GM12878 (cell line): ENCODE data around the gene AP3S1.

Experiments used
- CEBPB ChIP-seq, 2 experiments: fragments of 150-350 bp in 1 of 2; IDR thresholded peaks; 2 replicates each; pipeline ENCODE4 v1.6.1; 2012 to 2014; ENCODE audit warnings: low read depth in 2 of 2, low read length in 2 of 2, borderline replicate concordance in 1 of 2, inconsistent platforms in 1 of 2
- EGR1 ChIP-seq, 2 experiments: IDR thresholded peaks; 1 replicate in 1 of 2; 2 replicates in 1 of 2; pipeline ENCODE4 v1.6.1; 2011 to 2012; ENCODE audit warnings: low read depth in 2 of 2, low read length in 2 of 2, borderline replicate concordance in 1 of 2, mild to moderate bottlenecking in 1 of 2, moderate library complexity in 1 of 2
- IKZF1 ChIP-seq: fragments of 450-650 bp; conservative IDR thresholded peaks from 2 replicates; pipeline ENCODE4 v1.6.1; 2017; ENCODE audit warnings: antibody characterized with exemption, mild to moderate bottlenecking
- SIN3A ChIP-seq: IDR thresholded peaks from 2 replicates; pipeline ENCODE4 v1.6.1; 2012; ENCODE audit warnings: low read depth, low read length, improper control_type of control experiment
- SP1 ChIP-seq: IDR thresholded peaks from one replicate; pipeline ENCODE4 v1.6.1; 2011; ENCODE audit warnings: low read depth, low read length
- TF ChIP-seq, protein P1 (sequence below): IDR thresholded peaks from 2 replicates; pipeline ENCODE4 v1.6.1; 2012; ENCODE audit warnings: low read depth, low read length, improper control_type of control experiment
- TF ChIP-seq, protein P2 (sequence below), 3 experiments: IDR thresholded peaks in 2 of 3; conservative IDR thresholded peaks in 1 of 3; 2 replicates each; pipeline ENCODE4 v1.5.1; 2011; ENCODE audit warnings: low read depth in 3 of 3, low read length in 3 of 3, mild to moderate bottlenecking in 3 of 3, control low read depth in 2 of 3, moderate library complexity in 2 of 3, inconsistent platforms in 1 of 3, mixed read lengths in 1 of 3; ENCODE audit not compliant: control insufficient read depth in 2 of 3, insufficient read depth in 1 of 3; ENCODE audit errors: extremely low read depth in 1 of 3

DNA sequence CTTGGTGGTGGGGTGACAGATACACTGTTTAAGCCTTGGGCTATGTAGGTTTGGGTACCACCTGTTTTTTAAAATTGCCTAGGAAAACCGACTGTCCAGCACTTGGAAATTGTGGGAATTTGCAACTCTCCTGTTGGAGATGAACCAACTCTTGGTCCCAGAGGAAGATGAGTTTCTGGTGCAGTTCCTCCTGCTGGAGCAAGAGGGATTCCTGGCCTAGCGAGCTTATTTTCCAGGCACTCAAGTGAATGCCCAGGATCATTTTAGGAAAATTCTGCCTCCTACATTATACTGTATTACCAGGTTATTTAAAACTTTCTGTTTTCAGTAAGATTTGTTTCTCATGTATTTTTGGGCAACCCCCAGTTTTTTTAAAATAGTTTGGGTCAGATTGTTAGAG is 33.7 kb downstream of the AP3S1 start:
- TF ChIP-seq, protein P1, sequence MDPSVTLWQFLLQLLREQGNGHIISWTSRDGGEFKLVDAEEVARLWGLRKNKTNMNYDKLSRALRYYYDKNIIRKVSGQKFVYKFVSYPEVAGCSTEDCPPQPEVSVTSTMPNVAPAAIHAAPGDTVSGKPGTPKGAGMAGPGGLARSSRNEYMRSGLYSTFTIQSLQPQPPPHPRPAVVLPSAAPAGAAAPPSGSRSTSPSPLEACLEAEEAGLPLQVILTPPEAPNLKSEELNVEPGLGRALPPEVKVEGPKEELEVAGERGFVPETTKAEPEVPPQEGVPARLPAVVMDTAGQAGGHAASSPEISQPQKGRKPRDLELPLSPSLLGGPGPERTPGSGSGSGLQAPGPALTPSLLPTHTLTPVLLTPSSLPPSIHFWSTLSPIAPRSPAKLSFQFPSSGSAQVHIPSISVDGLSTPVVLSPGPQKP, result no peak
- TF ChIP-seq SP1 (no peak), CEBPB (IDR thresholded peaks at IDR 0.05; ENCODE audit: borderline replicate concordance in 1 of 2, low read depth in 2 of 2, low read length in 2 of 2) (no peak), IKZF1 (no peak), SIN3A (no peak), EGR1 (IDR thresholded peaks at IDR 0.05; ENCODE audit: borderline replicate concordance in 1 of 2, low read depth in 2 of 2, low read length in 2 of 2) (no peak)
- TF ChIP-seq, protein P2, sequence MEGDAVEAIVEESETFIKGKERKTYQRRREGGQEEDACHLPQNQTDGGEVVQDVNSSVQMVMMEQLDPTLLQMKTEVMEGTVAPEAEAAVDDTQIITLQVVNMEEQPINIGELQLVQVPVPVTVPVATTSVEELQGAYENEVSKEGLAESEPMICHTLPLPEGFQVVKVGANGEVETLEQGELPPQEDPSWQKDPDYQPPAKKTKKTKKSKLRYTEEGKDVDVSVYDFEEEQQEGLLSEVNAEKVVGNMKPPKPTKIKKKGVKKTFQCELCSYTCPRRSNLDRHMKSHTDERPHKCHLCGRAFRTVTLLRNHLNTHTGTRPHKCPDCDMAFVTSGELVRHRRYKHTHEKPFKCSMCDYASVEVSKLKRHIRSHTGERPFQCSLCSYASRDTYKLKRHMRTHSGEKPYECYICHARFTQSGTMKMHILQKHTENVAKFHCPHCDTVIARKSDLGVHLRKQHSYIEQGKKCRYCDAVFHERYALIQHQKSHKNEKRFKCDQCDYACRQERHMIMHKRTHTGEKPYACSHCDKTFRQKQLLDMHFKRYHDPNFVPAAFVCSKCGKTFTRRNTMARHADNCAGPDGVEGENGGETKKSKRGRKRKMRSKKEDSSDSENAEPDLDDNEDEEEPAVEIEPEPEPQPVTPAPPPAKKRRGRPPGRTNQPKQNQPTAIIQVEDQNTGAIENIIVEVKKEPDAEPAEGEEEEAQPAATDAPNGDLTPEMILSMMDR (IDR thresholded peaks at IDR 0.05 in 2 of 3, conservative IDR thresholded peaks at IDR 0.05 in 1 of 3; ENCODE audit: control insufficient read depth in 2 of 3, extremely low read depth in 1 of 3, insufficient read depth in 1 of 3, low read depth in 3 of 3, low read length in 3 of 3), result no peak
